H1 (cell line): Measurements from ENCODE around the gene THUMPD3. TPM values are rescaled to one million over a fixed set of nuclear protein-coding genes. Genes with fewer than 3 reads are reported as not detected.

Experiments used
- CTCF ChIA-PET: fragments of 300-600 bp; sonication (Branson Sonifier 250); formaldehyde crosslinking; loops from one replicate; lab custom pipeline; 2021; ENCODE audit not compliant: partially characterized antibody; lab: Charles Lee
- POLR2A ChIA-PET: fragments of 300-600 bp; sonication (Branson Sonifier 250); formaldehyde crosslinking; loops from one replicate; lab custom pipeline; 2021; ENCODE audit warnings: inconsistent platforms; ENCODE audit not compliant: partially characterized antibody; lab: Charles Lee
- DNase-seq, 2 experiments: peaks; one replicate each; pipeline versions ENCODE4 v3.0.0 to v3.0.0-alpha.2; 2010 to 2022; ENCODE audit warnings: low spot score in 2 of 2, low read depth in 1 of 2, mixed read lengths in 1 of 2
- FAIRE-seq: peaks from 2 replicates; lab custom pipeline; 2011; peaks lifted over from hg19 to GRCh38; lab: Jason Lieb, UNC
- H2AFZ ChIP-seq: 2 replicates; pipeline ENCODE4 v1.8.1; 2012; ENCODE audit warnings: low read length, inconsistent platforms
- H2AK5ac ChIP-seq: 2 replicates; pipeline ENCODE4 v1.6.1; 2013; ENCODE audit warnings: low read depth, low read length
- H2BK120ac ChIP-seq: replicated peaks from 2 replicates; pipeline ENCODE3; 2013; ENCODE audit warnings: low read depth, low read length, inconsistent platforms
- H2BK12ac ChIP-seq: 2 replicates; pipeline ENCODE4 v1.6.1; 2013; ENCODE audit warnings: low read depth, low read length
- H2BK15ac ChIP-seq: 2 replicates; pipeline ENCODE4 v1.6.1; 2013; ENCODE audit warnings: low read length
- H2BK20ac ChIP-seq: 2 replicates; pipeline ENCODE4 v1.6.1; 2013; ENCODE audit warnings: low read length
- H2BK5ac ChIP-seq: 2 replicates; pipeline ENCODE4 v1.6.1; 2013; ENCODE audit warnings: low read depth, low read length
- H3K14ac ChIP-seq: 2 replicates; pipeline ENCODE4 v1.6.1; 2013; ENCODE audit warnings: inconsistent platforms; ENCODE audit not compliant: insufficient read length
- H3K18ac ChIP-seq: 2 replicates; pipeline ENCODE4 v1.6.1; 2013; ENCODE audit warnings: low read length; ENCODE audit errors: extremely low read depth
- H3K23ac ChIP-seq: 2 replicates; pipeline ENCODE4 v1.6.1; 2013; ENCODE audit warnings: inconsistent platforms; ENCODE audit not compliant: insufficient read length
- H3K23me2 ChIP-seq: 2 replicates; pipeline ENCODE4 v1.6.1; 2013; ENCODE audit warnings: low read depth, low read length
- H3K27ac ChIP-seq: 2 replicates; pipeline ENCODE4 v1.6.1; 2011; ENCODE audit warnings: low read depth, low read length, inconsistent platforms
- H3K27me3 ChIP-seq, 4 experiments: replicated peaks in 1 of 4; 1 replicate in 1 of 4; 2 replicates in 3 of 4; pipeline versions ENCODE4 v1.6.1 to v1.8.1; 2011 to 2013; ENCODE audit warnings: low read length in 3 of 4, mild to moderate bottlenecking in 3 of 4, inconsistent platforms in 2 of 4, mixed read lengths in 2 of 4, moderate library complexity in 1 of 4; ENCODE audit not compliant: control insufficient read depth in 3 of 4, insufficient read depth in 3 of 4; ENCODE audit errors: extremely low read depth in 1 of 4
- H3K36me3 ChIP-seq, 4 experiments: 2 replicates each; pipeline versions ENCODE4 v1.6.1 to v1.8.1; 2011 to 2013; ENCODE audit warnings: mild to moderate bottlenecking in 4 of 4, low read length in 3 of 4, moderate library complexity in 2 of 4, control low read depth in 1 of 4, inconsistent platforms in 1 of 4; ENCODE audit not compliant: insufficient read depth in 4 of 4, control insufficient read depth in 2 of 4
- H3K4ac ChIP-seq: replicated peaks from 2 replicates; pipeline ENCODE3; 2013; ENCODE audit warnings: low read length, low read depth, mixed read lengths, inconsistent platforms; ENCODE audit not compliant: insufficient read length
- H3K4me1 ChIP-seq, 4 experiments: replicated peaks in 1 of 4; 1 replicate in 1 of 4; 2 replicates in 3 of 4; pipeline versions ENCODE4 v1.6.1 to v1.8.1; 2011 to 2013; ENCODE audit warnings: low read length in 3 of 4, inconsistent platforms in 2 of 4, mixed read lengths in 1 of 4; ENCODE audit not compliant: insufficient read depth in 4 of 4, control insufficient read depth in 3 of 4
- H3K4me2 ChIP-seq, 2 experiments: 2 replicates each; pipeline versions ENCODE4 v1.6.1 to v1.8.1; 2011 to 2013; ENCODE audit warnings: low read depth in 2 of 2, low read length in 2 of 2, control low read depth in 1 of 2, inconsistent platforms in 1 of 2, mild to moderate bottlenecking in 1 of 2; ENCODE audit not compliant: insufficient read depth in 1 of 2
- H3K4me3 ChIP-seq, 4 experiments: fragments of 200-600, 300-600 bp in 1 of 4; sonication (generic), shearing (Covaris generic), sonication (Bioruptor Twin) in 1 of 4; 2 replicates each; pipeline versions ENCODE4 v1.5.1 to v1.8.1; 2011 to 2016; ENCODE audit warnings: low read length in 4 of 4, low read depth in 3 of 4, control low read depth in 2 of 4, inconsistent platforms in 2 of 4, mild to moderate bottlenecking in 2 of 4, mixed read lengths in 1 of 4, moderate library complexity in 1 of 4; ENCODE audit not compliant: insufficient read depth in 2 of 4; ENCODE audit errors: extremely low read depth in 1 of 4
- H3K56ac ChIP-seq: replicated peaks from 2 replicates; pipeline ENCODE3; 2013; ENCODE audit warnings: low read depth, mild to moderate bottlenecking, mixed read lengths, low read length, inconsistent platforms; ENCODE audit not compliant: insufficient read length
- H3K79me1 ChIP-seq: 2 replicates; pipeline ENCODE4 v1.6.1; 2013; ENCODE audit warnings: low read depth, low read length, control low read depth
- H3K79me2 ChIP-seq, 2 experiments: 2 replicates each; pipeline versions ENCODE4 v1.6.1 to v1.8.1; 2012 to 2013; ENCODE audit warnings: low read length in 2 of 2, mild to moderate bottlenecking in 2 of 2, inconsistent platforms in 1 of 2; ENCODE audit not compliant: insufficient read depth in 2 of 2, control insufficient read depth in 1 of 2
- H3K9ac ChIP-seq, 4 experiments: replicated peaks in 1 of 4; 1 replicate in 1 of 4; 2 replicates in 3 of 4; pipeline versions ENCODE4 v1.6.1 to v1.8.1; 2011 to 2013; ENCODE audit warnings: low read depth in 3 of 4, low read length in 3 of 4, control low read depth in 2 of 4, mild to moderate bottlenecking in 2 of 4, moderate library complexity in 2 of 4, inconsistent platforms in 1 of 4; ENCODE audit errors: extremely low read depth in 1 of 4
- H3K9me3 ChIP-seq, 2 experiments: 2 replicates each; pipeline versions ENCODE4 v1.6.1 to v1.8.1; 2012 to 2013; ENCODE audit warnings: mild to moderate bottlenecking in 2 of 2, moderate library complexity in 2 of 2, control low read depth in 1 of 2, inconsistent platforms in 1 of 2, low read depth in 1 of 2, low read length in 1 of 2, mixed read lengths in 1 of 2; ENCODE audit not compliant: insufficient read depth in 2 of 2
- H4K20me1 ChIP-seq, 2 experiments: replicated peaks in 1 of 2; 2 replicates each; pipeline versions ENCODE3 to v1.8.1; 2011 to 2013; ENCODE audit warnings: inconsistent platforms in 2 of 2, low read length in 2 of 2, mild to moderate bottlenecking in 1 of 2; ENCODE audit not compliant: insufficient read depth in 2 of 2, control insufficient read depth in 1 of 2
- H4K5ac ChIP-seq: 2 replicates; pipeline ENCODE4 v1.6.1; 2013; ENCODE audit warnings: low read length, low read depth, mixed read lengths, inconsistent platforms; ENCODE audit not compliant: insufficient read length
- H4K8ac ChIP-seq: 2 replicates; pipeline ENCODE4 v1.8.0; 2013; ENCODE audit warnings: mild to moderate bottlenecking, moderate library complexity, low read length, inconsistent platforms; ENCODE audit not compliant: insufficient read depth; ENCODE audit errors: extremely low read depth
- H4K91ac ChIP-seq: replicated peaks from 2 replicates; pipeline ENCODE3; 2013; ENCODE audit warnings: low read length, mixed read lengths, inconsistent platforms; ENCODE audit not compliant: insufficient read length
- BACH1 ChIP-seq: IDR thresholded peaks from 2 replicates; pipeline ENCODE4 v1.6.1; 2012; ENCODE audit warnings: low read length, improper control_type of control experiment
- EGR1 ChIP-seq: IDR thresholded peaks from 2 replicates; pipeline ENCODE4 v1.6.1; 2011; ENCODE audit warnings: low read depth, low read length, borderline replicate concordance
- EZH2 ChIP-seq: fragments of 200-600 bp; sonication (generic); IDR thresholded peaks from 2 replicates; pipeline ENCODE4 v1.7.1; 2012; ENCODE audit warnings: low read depth, mild to moderate bottlenecking, moderate library complexity, low read length, inconsistent platforms; ENCODE audit not compliant: severe bottlenecking
- HDAC2 ChIP-seq, 2 experiments: fragments of 300-600 bp in 1 of 2; sonication (generic) in 1 of 2; IDR thresholded peaks; 2 replicates each; pipeline ENCODE4 v1.6.1; 2011 to 2012; ENCODE audit warnings: low read depth in 2 of 2, low read length in 2 of 2, mild to moderate bottlenecking in 2 of 2, moderate library complexity in 2 of 2, borderline replicate concordance in 1 of 2, inconsistent platforms in 1 of 2
- JUN ChIP-seq: IDR thresholded peaks from 2 replicates; pipeline ENCODE4 v1.6.1; 2011; ENCODE audit warnings: low read depth, mild to moderate bottlenecking, improper control_type of control experiment, low read length
- KDM1A ChIP-seq: fragments of 200-600, 300-600 bp; sonication (generic); IDR thresholded peaks from 2 replicates; pipeline ENCODE4 v1.7.1; 2016; ENCODE audit warnings: mild to moderate bottlenecking, low read length, borderline replicate concordance
- TAF1 ChIP-seq: IDR thresholded peaks from 2 replicates; pipeline ENCODE4 v1.6.1; 2011; ENCODE audit warnings: mild to moderate bottlenecking, low read depth, low read length
- USF2 ChIP-seq: IDR thresholded peaks from 2 replicates; pipeline ENCODE4 v1.6.1; 2011; ENCODE audit warnings: low read length, improper control_type of control experiment
- WGBS, 2 experiments: shearing (Covaris generic) in 1 of 2; methylation state at CpG; one replicate each; pipeline versions ENCODE4 v1.1.6 to v1.1.7; 2013 to 2015; ENCODE audit warnings: low lambda C conversion rate in 2 of 2, mixed read lengths in 2 of 2, inconsistent platforms in 1 of 2, low coverage in 1 of 2, missing lambda C conversion rate in 1 of 2; ENCODE audit not compliant: insufficient replicate concordance in 2 of 2, insufficient coverage in 1 of 2, insufficient read length in 1 of 2; ENCODE audit errors: extremely low coverage in 1 of 2, missing lambda C conversion rate in 1 of 2; 5-methylcytosine and 5-hydroxymethylcytosine counted together
- polyA plus RNA-seq, 7 experiments: library from polyadenylated mRNA; depleted of rRNA in 3 of 7; stranded (reverse) in 5 of 7; unstranded in 2 of 7; fragments of >200 nt in 5 of 7; fragments of 200-250 nt in 2 of 7; gene quantifications; 1 replicate in 5 of 7; 2 replicates in 1 of 7; 4 replicates in 1 of 7; pipeline versions ENCODE4 v1.2.1 to v1.2.3, GENCODE V29; 2011 to 2013; ENCODE audit warnings: missing spikeins in 2 of 7, mixed read lengths in 2 of 7
- total RNA-seq: library from RNA; stranded (reverse); fragmentation: NEBNext Ultra II Directional; extraction: Animal tissue kit (Norgen Biotek cat#: 25700); gene quantifications from 2 replicates; pipeline ENCODE4 v1.2.1, GENCODE V29; 2021

Gene THUMPD3
- total and polyA plus RNA-seq, 2 of the 8 experiments (the other 6 are each of a cell fraction or from before 2014, with no cell fraction given): 26.7 to 68.9 TPM

GRCh38 chr3:9388142-9388541 lies 25.3 kb downstream of the THUMPD3 start:
- no peaks in the 10 kb centered on the region for H3K79me1 ChIP-seq
- no peak overlapping the region for H2AFZ ChIP-seq
- no peak overlapping the region for H2BK20ac ChIP-seq
- H2BK5ac ChIP-seq: no peak overlapping the region
- TF ChIP-seq TAF1: no peak
- TF ChIP-seq HDAC2 (IDR thresholded peaks at IDR 0.05; ENCODE audit: borderline replicate concordance in 1 of 2, low read depth in 2 of 2, low read length in 2 of 2): no peak
- TF ChIP-seq BACH1: no peak
- TF ChIP-seq EZH2: no peak
- TF ChIP-seq KDM1A: no peak
- no peak for TF ChIP-seq USF2
- no peak for TF ChIP-seq EGR1
- no peak for TF ChIP-seq JUN
- H3K27ac ChIP-seq: no peak overlapping the region
- peaks cover 3 to 14% of the 10 kb centered on the region in 2 experiments for H4K20me1 ChIP-seq
- no peaks in the 10 kb centered on the region; the same call in 1 of the 2 replicates for H3K23me2 ChIP-seq
- no peak overlapping the region for H3K4ac ChIP-seq
- peaks cover 12 to 47% of the 10 kb centered on the region in 2 experiments; a peak in 3 of 4 replicates for H3K79me2 ChIP-seq
- H4K91ac ChIP-seq: no peak overlapping the region
- no peak overlapping the region for H2BK120ac ChIP-seq
- no peaks in the 10 kb centered on the region for H3K27me3 ChIP-seq
- H4K5ac ChIP-seq: no peak overlapping the region
- CTCF ChIA-PET: interaction anchor here (0.7 to 1.0 kb wide), 2 partner anchors 42 to 294 kb away, joined by 3 read pairs; no protein-coding TSS in a partner anchor
- FAIRE-seq (no peak), DNase-seq (no peak)
- POLR2A ChIA-PET: interaction anchor here (0.6 to 6.4 kb wide), 13 partner anchors 8 to 708 kb away, joined by 3 to 35 read pairs (median 4); partner anchors contain the start of genes LHFPL4 and THUMPD3
- no peaks in the 10 kb centered on the region for H3K9me3 ChIP-seq
- no peak overlapping the region for H2AK5ac ChIP-seq
- H3K36me3 ChIP-seq: peaks cover 20 to 95% (median 75%) of the 10 kb centered on the region in 4 experiments; a peak in 7 of 8 replicates
- H3K14ac ChIP-seq: no peak overlapping the region
- no peaks in the 10 kb centered on the region for H3K4me1 ChIP-seq
- H3K56ac ChIP-seq: no peak overlapping the region
- no peak overlapping the region for H3K4me2 ChIP-seq
- H2BK15ac ChIP-seq: no peak overlapping the region
- H3K4me3 ChIP-seq: no peak overlapping the region
- H4K8ac ChIP-seq: no peak overlapping the region
- H3K9ac ChIP-seq: no peak overlapping the region
- no peak overlapping the region for H3K18ac ChIP-seq
- no peak overlapping the region for H3K23ac ChIP-seq
- 94% methylated on average over 2 of the region's 2 CpGs; no CpG with 5 or more reads in 1 of the 2 experiments for WGBS, 2 experiments
- no peak overlapping the region for H2BK12ac ChIP-seq
